ENCODE results near the gene CFAP68.

GRCh38 chr11:111921541-111922230 lies 42.3 kb downstream of the CFAP68 start:
- TF ChIP-seq SP1 (IDR thresholded peaks at IDR 0.05; ENCODE audit: low read depth) (no peak), POLR2A (IDR thresholded peaks at IDR 0.05; ENCODE audit: borderline replicate concordance, extremely low read depth, insufficient read depth, insufficient read length) (no peak), EZH2 (IDR thresholded peaks at IDR 0.05) (no peak), RAD21 (IDR thresholded peaks at IDR 0.05; ENCODE audit: low read depth) (no peak), YY1 (IDR thresholded peaks at IDR 0.05; ENCODE audit: extremely low read depth, insufficient replicate concordance, low read depth, low read length) (no peak), CTCF (IDR thresholded peaks at IDR 0.05 in 2 of 3, conservative IDR thresholded peaks at IDR 0.05 in 1 of 3; ENCODE audit: borderline replicate concordance in 1 of 3, insufficient read depth in 1 of 3, low read depth in 2 of 3, low read length in 2 of 3) (no peak), POLR2AphosphoS5 (IDR thresholded peaks at IDR 0.05; ENCODE audit: low read depth, low read length) (no peak), REST (IDR thresholded peaks at IDR 0.05; ENCODE audit: low read depth) (no peak), MAX (IDR thresholded peaks at IDR 0.05) (no peak), EZH2phosphoT487 (IDR thresholded peaks at IDR 0.05; ENCODE audit: borderline replicate concordance) (no peak)
